Upper lobe of left lung (tissue), 6 donors: ENCODE data around the gene CHCHD3. TPM values are rescaled to one million over a fixed set of nuclear protein-coding genes. Genes with fewer than 3 reads are reported as not detected.

Source experiments
- ATAC-seq, 2 donors: fragments of 200-7000 bp; cut with Tn5 transposase; one replicate each; pipeline ENCODE4 v1.9.1; 2022; ENCODE audit warnings: mild to moderate bottlenecking in 2 of 2, moderate library complexity in 2 of 2; ENCODE audit not compliant: low FRiP score in 2 of 2
- DNase-seq, 2 donors: peaks; one replicate each; pipeline ENCODE4 v3.0.0-alpha.2; 2019 to 2020
- H3K27ac ChIP-seq, 4 donors: fragments of 200-600 bp; sonication (generic); one replicate each; pipeline ENCODE4 v1.5.1; 2016 to 2019
- H3K27me3 ChIP-seq, 4 donors: fragments of 200-600 bp; sonication (generic); one replicate each; pipeline ENCODE4 v1.5.1; 2017 to 2019
- H3K36me3 ChIP-seq, 4 donors: fragments of 200-600 bp; sonication (generic); one replicate each; pipeline ENCODE4 v1.5.1; 2016 to 2019
- H3K4me1 ChIP-seq, 4 donors: fragments of 200-600 bp; sonication (generic); one replicate each; pipeline ENCODE4 v1.5.1; 2018 to 2019
- H3K4me3 ChIP-seq, 4 donors: fragments of 200-600 bp; sonication (generic); one replicate each; pipeline ENCODE4 v1.5.1; 2017 to 2019; ENCODE audit warnings: mild to moderate bottlenecking in 2 of 4, moderate library complexity in 1 of 4
- H3K9me3 ChIP-seq, 4 donors: fragments of 200-600 bp; sonication (generic); one replicate each; pipeline ENCODE4 v1.5.1; 2018 to 2019
- CTCF ChIP-seq, 6 experiments: fragments of 450-650 bp in 4 of 6; fragments of 200-600 bp in 2 of 6; sonication (generic) in 2 of 6; IDR thresholded peaks; one replicate each; pipeline ENCODE4 v1.5.1; 2016 to 2019; ENCODE audit warnings: antibody characterized with exemption in 6 of 6
- EP300 ChIP-seq, 4 donors: sonication (generic); formaldehyde crosslinking; IDR thresholded peaks; one replicate each; pipeline ENCODE4 v1.5.1; 2017; ENCODE audit warnings: antibody characterized with exemption in 4 of 4, control low read depth in 2 of 4
- POLR2A ChIP-seq, 4 donors: fragments of 450-650 bp; IDR thresholded peaks; one replicate each; pipeline ENCODE4 v1.5.1; 2016 to 2017; ENCODE audit warnings: antibody characterized with exemption in 4 of 4, mild to moderate bottlenecking in 2 of 4
- POLR2AphosphoS5 ChIP-seq, 2 donors: sonication (generic); formaldehyde crosslinking; IDR thresholded peaks; one replicate each; pipeline ENCODE4 v1.5.1; 2017; ENCODE audit warnings: antibody characterized with exemption in 2 of 2
- WGBS, 2 donors: methylation state at CpG; one replicate each; pipeline ENCODE4 v1.1.5; 2017 to 2018; 5-methylcytosine and 5-hydroxymethylcytosine counted together
- total RNA-seq, 6 donors: library from RNA; depleted of rRNA in 4 of 6; stranded (reverse); fragments of >200 nt in 4 of 6; gene quantifications; one replicate each; pipeline versions ENCODE4 v1.1.0 to v1.2.1, GENCODE V29; 2016 to 2021
- donor health status: DM: no; HTN: no; CAD: no; lungs with moderate emphysema.
- donor health status: DM: no; HTN: yes; CAD: no; lungs with severe emphysema.

Gene CHCHD3
- total RNA-seq, 6 donors from 2014 or later, result 42.6 to 54.5 (median 48.6) TPM

- H3K4me3 ChIP-seq, result no peak overlapping the region
- no peaks in the 10 kb centered on the region for H3K27me3 ChIP-seq
- H3K27ac ChIP-seq, result no peak overlapping the region
- peaks cover 0 to 14% (median 2%) of the 10 kb centered on the region in 4 donors for H3K36me3 ChIP-seq
- no peaks in the 10 kb centered on the region for H3K9me3 ChIP-seq
- peaks cover 0 to 10% (median 2%) of the 10 kb centered on the region in 4 donors for H3K4me1 ChIP-seq
- no peak for DNase-seq
- 86 to 93% methylated on average over 2 of the region's 2 CpGs for WGBS, 2 donors
- ATAC-seq, result no peak
- no peak for TF ChIP-seq EP300 (IDR thresholded peaks at IDR 0.05)
- no peak for TF ChIP-seq POLR2AphosphoS5 (IDR thresholded peaks at IDR 0.05)
- no peak for TF ChIP-seq POLR2A (IDR thresholded peaks at IDR 0.05)
- TF ChIP-seq CTCF (IDR thresholded peaks at IDR 0.05), result no peak
Measured at GRCh38 chr7:133071506-133071905, 10.4 kb downstream of the CHCHD3 start.

GRCh38 chr7:133070562-133070961, 11.3 kb downstream of the CHCHD3 start:
- no peak for TF ChIP-seq CTCF (IDR thresholded peaks at IDR 0.05)
- TF ChIP-seq POLR2A (IDR thresholded peaks at IDR 0.05), result no peak
- TF ChIP-seq EP300 (IDR thresholded peaks at IDR 0.05), result no peak
- no peak for TF ChIP-seq POLR2AphosphoS5 (IDR thresholded peaks at IDR 0.05)
- no peak for DNase-seq
- Histone ChIP-seq H3K27ac (no peak overlapping the region), H3K9me3 (no peaks in the 10 kb centered on the region), H3K36me3 (peaks cover 0 to 14% (median 2%) of the 10 kb centered on the region in 4 donors), H3K27me3 (no peaks in the 10 kb centered on the region), H3K4me1 (peaks cover 0 to 4% (median 2%) of the 10 kb centered on the region in 4 donors), H3K4me3 (no peak overlapping the region)
- WGBS, 2 donors, result 39 to 67% methylated on average over 2 of the region's 2 CpGs
- no peak for ATAC-seq

- Histone ChIP-seq H3K4me3 (no peak overlapping the region), H3K27ac (no peak overlapping the region), H3K27me3 (no peaks in the 10 kb centered on the region), H3K36me3 (peaks cover 0 to 14% (median 2%) of the 10 kb centered on the region in 4 donors), H3K4me1 (peaks cover 0 to 3% (median 0%) of the 10 kb centered on the region in 4 donors), H3K9me3 (no peaks in the 10 kb centered on the region)
- WGBS, 2 donors, result 96 to 100% methylated on average over 1 of the region's 1 CpG
- TF ChIP-seq POLR2AphosphoS5 (IDR thresholded peaks at IDR 0.05) (no peak), CTCF (IDR thresholded peaks at IDR 0.05) (no peak), POLR2A (IDR thresholded peaks at IDR 0.05) (no peak), EP300 (IDR thresholded peaks at IDR 0.05) (no peak)
- DNase-seq, result no peak
- ATAC-seq, result no peak
Measured at GRCh38 chr7:133065301-133065700, 16.6 kb downstream of the CHCHD3 start.

- TF ChIP-seq POLR2AphosphoS5 (IDR thresholded peaks at IDR 0.05), result no peak
- TF ChIP-seq POLR2A (IDR thresholded peaks at IDR 0.05), result no peak
- no peak for TF ChIP-seq EP300 (IDR thresholded peaks at IDR 0.05)
- TF ChIP-seq CTCF (IDR thresholded peaks at IDR 0.05), result no peak
- H3K27ac ChIP-seq, result no peak overlapping the region
- ATAC-seq (no peak), DNase-seq (no peak)
- H3K4me3 ChIP-seq, result no peak overlapping the region
- H3K4me1 ChIP-seq, result peaks cover 0 to 3% (median 0%) of the 10 kb centered on the region in 4 donors
- WGBS, 2 donors, result 77 to 84% methylated on average over 4 of the region's 4 CpGs
- H3K27me3 ChIP-seq, result no peaks in the 10 kb centered on the region
- no peaks in the 10 kb centered on the region for H3K9me3 ChIP-seq
- H3K36me3 ChIP-seq, result peaks cover 0 to 14% (median 2%) of the 10 kb centered on the region in 4 donors
Measured at GRCh38 chr7:133064082-133064820, 17.6 kb downstream of the CHCHD3 start.

GRCh38 chr7:133061792-133062191, 20.1 kb downstream of the CHCHD3 start:
- no peak for ATAC-seq
- Histone ChIP-seq H3K4me3 (no peak overlapping the region), H3K4me1 (peaks cover 0 to 3% (median under 1%) of the 10 kb centered on the region in 4 donors), H3K27ac (no peak overlapping the region), H3K36me3 (no peaks in the 10 kb centered on the region), H3K27me3 (no peaks in the 10 kb centered on the region), H3K9me3 (no peaks in the 10 kb centered on the region)
- no peak for TF ChIP-seq CTCF (IDR thresholded peaks at IDR 0.05)
- TF ChIP-seq EP300 (IDR thresholded peaks at IDR 0.05), result no peak
- no peak for TF ChIP-seq POLR2AphosphoS5 (IDR thresholded peaks at IDR 0.05)
- no peak for DNase-seq
- 83 to 87% methylated on average over 2 of the region's 2 CpGs for WGBS, 2 donors
